Pons (tissue), 1 donor: ENCODE measurements around the gene EDRF1.

Source experiments
- DNase-seq: peaks from one replicate; pipeline ENCODE4 v3.0.0-alpha.2; 2016; ENCODE audit warnings: low spot score

The EDRF1 gene

DNA sequence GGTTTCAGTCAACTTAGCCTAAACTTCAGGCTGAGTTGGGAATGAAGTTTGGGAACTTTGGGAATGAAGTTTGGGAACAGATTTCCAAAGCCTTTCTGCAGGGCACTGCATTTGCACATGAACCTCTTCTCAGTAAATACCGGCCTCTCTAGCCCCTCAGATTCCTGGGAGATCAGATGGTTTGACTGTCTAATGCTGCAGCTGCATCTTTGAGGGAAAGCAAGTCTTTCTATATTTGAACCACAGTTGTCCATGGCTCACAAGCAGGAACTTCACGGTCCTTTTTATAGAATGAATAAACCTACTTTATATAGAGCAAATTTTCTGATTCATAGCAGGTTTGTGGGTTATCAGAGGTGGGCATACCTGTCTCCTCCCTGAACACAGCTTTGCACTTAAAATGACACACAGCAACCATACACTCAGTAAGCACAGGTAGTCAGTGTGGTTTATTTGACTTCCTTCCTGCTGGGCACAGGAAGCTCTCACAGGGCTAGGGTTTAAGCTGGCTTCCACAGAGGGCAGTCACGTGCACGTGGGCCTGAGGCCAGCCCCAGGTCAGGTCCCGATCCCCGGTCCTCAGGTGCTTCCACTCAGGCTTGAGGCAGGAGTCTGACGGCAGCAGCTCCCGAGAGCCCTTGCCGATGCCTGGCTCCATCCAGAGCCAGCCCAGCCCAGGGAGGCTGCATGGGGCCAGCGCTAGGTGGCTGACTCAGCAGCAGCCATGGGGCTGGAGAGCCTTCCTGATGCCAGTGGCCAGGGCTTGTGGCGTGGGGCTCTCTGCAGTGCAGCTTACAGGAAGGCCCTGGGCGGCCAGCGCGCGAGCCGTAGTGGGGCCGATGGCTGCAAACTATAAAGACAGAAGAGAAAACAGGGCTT, 68.9 kb downstream of the EDRF1 start:
- no peak for DNase-seq

DNA sequence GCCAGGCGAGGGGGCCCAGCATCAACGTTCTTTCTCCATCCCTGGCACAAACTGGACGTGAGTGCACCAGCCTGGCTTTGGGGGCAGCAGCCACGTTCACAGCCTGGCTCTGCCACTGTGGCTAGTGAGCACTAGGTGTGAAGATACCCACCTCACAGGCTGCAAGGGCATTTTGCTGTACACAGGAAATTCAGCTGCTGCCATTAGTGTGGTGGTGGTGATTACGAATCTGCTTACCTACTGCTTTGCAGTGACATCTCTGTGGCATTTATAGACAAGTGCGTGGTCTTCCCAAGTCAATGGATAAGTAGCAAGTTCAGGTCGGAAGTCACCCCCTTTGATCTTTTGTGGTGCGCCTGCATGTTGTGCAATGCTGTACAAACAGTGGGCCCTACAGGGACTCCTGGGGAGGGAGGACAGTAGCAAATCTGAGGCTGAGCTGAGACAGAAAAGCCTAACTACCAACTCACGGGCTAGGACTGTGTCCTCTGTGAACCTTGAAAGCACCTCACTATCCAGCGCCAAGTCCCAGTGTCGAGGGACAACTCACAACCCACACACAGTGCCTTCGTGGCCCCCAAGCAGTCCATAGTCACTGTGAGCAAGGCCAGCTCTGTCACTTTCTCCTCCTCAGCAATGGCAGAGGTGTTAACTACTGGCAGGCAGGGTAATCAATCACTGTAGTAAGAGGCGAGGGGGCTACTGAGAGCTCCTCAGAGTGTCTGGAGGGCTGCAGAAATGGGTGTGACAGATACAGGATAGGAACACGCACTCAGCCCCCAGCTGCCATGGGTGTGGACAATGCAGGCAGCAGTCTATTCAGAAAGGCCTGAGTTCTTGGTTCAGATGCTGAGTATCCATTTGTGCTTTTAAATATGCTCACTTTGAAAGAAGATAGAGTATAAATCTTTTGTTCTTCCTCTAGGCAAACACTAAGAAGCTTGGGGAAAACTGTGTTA, 73.1 kb downstream of the EDRF1 start:
- DNase-seq: no peak

DNA sequence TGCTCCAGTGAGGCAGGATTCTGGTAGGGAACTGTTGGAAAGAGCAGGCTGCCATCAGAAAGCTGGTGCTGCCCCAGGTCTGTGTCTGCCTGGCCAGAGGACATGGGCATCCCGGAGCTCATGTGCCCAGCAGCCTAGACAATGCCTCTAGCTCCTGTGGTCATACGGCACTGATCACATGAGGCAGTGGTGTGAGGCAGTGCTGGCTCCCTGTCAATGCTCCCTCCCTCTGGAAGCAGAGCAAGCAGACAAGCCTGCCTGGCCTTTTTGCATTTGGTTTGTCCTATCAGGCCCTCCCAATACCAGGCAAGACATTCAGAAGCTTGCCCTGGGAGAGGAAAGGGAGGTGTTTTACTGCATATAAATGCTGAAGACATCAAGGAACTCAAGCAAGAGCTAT, 75.6 kb downstream of the EDRF1 start:
- peak; percentile 93 for DNase-seq

DNA sequence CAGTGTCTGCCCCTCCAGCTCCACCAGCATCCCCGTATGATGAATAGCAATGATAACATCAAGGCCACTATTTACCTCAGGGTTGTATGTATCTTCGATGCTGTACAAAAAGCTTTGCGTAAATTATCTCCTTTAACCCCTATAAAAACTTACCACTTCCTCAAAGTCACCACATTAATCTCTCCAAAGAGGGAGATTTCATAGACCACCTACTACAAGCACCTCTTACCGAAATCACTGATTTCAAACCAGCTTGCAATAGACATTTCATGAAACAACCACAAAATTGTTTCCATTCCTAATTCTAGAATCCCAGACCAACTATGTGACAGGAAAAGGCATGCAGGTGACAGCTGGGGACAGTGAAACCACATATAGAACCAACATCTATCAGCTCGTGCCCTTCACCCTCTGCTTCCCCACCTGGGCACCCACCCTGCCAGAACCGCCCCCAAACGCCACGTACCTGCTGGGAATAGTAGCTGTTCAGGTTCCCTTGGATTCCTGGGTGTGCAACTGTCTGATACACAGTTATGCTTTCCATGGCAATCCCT, 76.2 kb downstream of the EDRF1 start:
- DNase-seq: no peak

DNA sequence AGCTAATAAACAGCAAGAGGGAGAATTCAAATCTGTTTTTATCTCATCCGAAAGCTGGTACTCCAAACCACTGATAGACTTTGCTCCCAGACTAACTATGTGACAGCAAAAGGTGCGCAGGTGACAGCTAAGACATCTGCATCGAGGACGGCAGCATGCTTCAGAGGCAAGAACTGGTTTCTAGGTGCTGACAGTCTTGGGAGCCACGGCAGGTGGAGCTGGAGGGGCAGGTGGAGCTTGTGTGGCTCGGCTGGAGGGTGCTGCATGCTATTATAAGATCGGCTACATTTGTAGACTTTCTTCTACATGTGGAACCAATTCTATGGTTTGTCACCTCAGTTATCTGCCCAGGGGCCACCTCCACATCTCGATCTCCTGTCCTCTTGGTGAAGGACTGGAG, 77.9 kb downstream of the EDRF1 start:
- DNase-seq: no peak

DNA sequence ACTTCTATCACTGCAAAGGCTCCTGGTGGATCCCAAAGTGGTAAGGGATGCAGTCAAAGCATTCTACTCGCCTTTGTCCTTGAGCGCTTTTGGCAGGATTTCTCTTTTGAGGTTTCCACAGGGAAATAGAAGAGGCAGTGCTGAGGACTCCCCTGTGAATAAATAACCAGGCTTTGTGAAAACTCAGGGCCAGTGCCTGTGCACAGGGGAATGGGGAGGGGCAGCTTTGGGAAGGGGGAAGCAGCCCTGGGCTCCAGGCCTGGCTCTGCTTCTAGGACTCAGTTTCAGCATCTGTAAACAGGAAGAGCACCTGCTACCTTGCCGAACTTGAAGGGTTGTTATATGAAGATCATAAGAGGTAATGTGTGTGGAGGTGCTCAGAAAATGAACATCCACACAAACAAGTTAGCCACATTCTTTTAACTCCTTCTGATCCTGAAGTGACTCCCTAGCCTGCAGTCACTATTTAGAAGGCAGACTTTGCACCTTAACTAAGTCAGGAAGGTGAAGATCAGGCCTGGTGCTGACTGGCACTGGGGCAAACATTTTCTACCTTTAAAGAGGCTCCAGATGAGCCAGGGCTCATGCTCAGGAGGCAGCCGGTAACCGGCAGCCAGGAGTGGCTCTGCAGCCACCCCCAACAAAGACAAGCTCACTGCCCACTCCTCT, 78.6 kb downstream of the EDRF1 start:
- DNase-seq: no peak

DNA sequence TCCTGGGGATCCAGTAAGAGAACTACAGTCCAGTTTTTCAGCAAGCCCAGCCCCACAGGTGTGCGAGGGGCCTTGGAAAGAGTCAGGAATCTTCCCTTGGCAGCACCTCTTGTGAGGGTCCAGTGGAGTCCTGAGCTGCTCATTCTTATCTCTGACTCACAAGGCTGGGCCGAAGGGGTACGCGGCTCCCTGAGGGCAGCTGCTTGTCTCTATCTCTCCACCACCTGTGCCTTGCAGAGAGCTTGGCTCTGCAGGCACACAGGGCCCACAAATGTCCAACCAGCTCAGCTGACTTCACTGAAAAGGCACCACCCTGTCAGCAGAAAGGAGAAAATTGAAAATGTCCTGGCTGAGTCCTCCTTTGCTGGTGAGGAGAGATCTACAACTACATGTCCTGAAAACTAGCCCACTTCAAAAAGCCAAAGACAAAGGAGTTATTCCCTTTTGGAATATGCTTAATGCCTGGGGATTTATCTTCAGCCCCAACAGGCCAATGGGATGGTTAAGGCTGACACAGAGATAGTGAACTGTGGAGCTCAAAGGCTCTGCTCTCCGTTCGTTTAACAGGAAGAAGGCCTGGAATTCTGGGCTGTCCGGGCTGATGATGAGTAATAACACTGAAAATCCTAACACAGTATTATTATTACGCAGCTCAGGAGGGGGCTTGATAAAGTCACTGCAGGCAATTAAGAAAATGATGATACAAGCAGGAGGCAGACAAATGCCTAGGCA, 80.1 kb downstream of the EDRF1 start:
- no peak for DNase-seq

DNA sequence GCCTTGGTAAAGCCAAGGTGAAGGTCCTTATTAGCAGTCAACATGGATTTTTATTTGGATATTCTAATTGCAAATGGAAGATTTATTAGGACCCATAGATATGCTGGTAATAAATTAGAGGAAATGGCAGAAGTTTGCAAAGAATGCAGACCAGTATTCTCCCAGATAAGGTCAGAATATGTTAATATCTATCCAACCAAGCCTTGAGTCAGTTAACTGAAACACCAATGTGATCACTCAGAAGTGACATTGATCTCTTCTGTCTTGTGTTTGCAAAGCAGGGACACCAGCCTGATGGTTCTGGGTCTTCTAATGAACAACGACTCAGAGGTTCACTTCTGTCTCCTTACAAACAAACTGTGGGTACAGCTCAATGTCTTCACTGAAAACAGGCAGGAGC, 82.1 kb downstream of the EDRF1 start:
- no peak for DNase-seq

DNA sequence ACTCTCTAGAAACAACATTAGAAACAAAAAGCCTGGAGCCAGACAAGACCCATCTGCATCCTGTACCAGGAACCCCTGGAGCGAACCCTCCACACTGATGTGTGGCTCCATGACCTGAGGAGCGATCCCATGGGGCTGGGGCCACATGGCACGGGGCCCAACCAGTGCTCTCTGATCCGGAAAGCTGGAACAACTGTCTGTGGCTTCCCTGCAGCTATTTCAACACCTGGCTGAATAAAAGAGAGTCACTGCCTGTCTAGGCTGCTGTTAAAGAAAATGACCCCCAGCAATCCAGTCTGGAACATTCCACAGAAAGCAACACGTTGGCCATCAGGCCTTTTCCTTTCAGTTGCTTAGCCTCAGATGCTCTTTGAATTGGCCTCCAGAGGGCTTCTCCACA, 82.6 kb downstream of the EDRF1 start:
- no peak for DNase-seq

DNA sequence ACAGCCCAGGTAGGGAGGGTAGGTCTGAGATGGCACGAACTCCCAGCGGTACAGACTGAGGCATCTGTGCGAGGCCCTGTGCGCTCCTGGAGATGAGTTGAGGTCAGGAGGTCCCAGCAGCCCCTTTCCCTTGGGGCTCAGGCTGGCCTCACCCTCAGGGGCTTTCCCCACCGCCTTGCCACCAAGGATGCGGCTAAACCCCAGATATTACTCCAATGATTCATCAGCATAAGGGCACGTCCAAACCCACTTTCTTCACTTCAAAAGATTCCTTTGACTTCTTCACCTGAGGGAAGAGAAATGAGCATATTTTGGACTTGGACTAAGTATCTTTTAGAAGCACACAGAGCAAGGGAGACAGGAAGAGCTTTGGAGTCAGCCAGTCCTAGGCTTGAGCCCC, 83.2 kb downstream of the EDRF1 start:
- no peak for DNase-seq

DNA sequence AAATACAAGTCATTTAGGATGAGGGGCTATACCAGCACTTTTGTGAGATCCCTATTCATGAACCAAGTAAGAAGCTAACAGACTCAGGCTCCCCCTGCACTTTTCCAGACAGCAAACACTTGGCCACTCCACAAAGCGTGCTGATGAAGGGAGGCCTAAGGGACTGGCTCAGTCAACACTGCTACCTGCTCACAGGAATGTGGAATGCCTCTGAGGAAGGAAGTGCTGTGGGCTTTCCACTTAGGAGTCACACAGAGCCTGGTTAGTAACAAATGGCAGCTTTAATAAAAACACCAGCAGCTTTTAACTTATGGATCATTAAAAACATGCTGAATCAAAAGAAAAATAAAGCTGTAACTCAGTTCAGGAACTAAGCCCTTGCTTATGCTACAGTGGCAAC, 88.5 kb downstream of the EDRF1 start:
- DNase-seq: no peak

DNA sequence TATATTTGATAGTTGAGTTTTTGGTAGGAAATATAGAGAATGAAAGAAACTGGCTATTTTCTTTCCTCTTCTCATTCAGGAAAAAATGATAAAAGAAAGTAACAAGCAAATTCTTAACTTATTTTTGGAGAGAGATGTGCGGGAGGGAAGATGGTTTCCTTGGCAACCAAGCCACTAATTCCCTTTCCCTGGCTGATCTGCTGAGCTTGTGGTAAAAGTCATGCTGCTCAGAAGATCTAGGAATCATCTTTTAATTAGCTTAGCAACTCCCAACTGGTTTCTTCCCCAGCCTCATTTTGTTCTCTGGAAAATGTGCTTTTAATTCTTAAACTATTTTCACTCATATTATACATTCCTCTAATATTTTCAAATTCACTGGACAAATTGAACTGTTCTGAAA, 91.7 kb downstream of the EDRF1 start:
- DNase-seq: no peak

DNA sequence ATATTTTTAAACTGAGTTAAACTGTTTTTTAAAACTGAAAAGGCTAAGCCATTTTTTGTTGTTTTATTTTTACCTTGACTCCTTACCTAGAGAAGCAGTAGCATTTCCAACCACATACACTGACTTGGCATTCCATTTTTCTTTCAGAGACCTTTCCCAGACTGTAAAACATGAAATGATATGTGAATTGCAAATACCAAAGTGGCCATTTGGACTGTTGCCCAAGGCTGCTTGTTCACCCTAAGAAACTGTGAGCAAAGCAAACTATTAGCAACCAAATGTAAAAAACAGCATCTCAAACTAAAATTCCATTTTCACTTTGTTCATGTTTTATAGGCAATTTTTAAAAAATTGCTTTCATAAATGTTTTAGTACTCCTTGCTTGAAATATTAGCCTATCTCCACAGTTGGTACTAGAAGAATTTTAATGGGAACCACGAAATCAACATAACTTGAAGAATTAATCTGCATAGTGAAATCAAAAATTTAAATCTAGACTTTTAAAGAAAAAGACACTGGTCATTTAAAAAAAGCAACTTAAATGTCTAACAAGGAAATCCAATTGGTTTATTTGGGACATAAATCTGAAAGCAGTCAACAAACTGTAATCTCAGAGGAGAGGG, 92.7 kb downstream of the EDRF1 start:
- no peak for DNase-seq
